DOHH2 (cell line): ENCODE measurements around the gene KLRF1.

Source experiments
- H3F3A ChIP-seq: fragments of 200-600 bp; sonication (generic), shearing (Covaris generic); 2 replicates; pipeline ENCODE4 v1.6.0; 2016; ENCODE audit warnings: antibody characterized with exemption, mild to moderate bottlenecking; ENCODE audit not compliant: control insufficient read depth, insufficient read depth
- H3K27ac ChIP-seq: fragments of 200-600 bp; sonication (generic); 2 replicates; pipeline ENCODE4 v1.5.1; 2014; ENCODE audit warnings: low read depth, mild to moderate bottlenecking, low read length, moderate library complexity
- H3K27me3 ChIP-seq: fragments of 200-600 bp; sonication (generic); 2 replicates; pipeline ENCODE4 v1.6.1; 2014; ENCODE audit warnings: mild to moderate bottlenecking, low read length, mixed read lengths; ENCODE audit not compliant: control insufficient read depth
- H3K36me3 ChIP-seq: fragments of 200-600 bp; sonication (generic); 2 replicates; pipeline ENCODE4 v1.6.1; 2014; ENCODE audit warnings: mild to moderate bottlenecking, low read length, moderate library complexity, mixed read lengths; ENCODE audit not compliant: control insufficient read depth
- H3K4me1 ChIP-seq: fragments of 200-600 bp; sonication (generic); 2 replicates; pipeline ENCODE4 v1.6.1; 2014; ENCODE audit warnings: mild to moderate bottlenecking, low read length, mixed read lengths; ENCODE audit not compliant: control insufficient read depth
- H3K4me2 ChIP-seq: fragments of 200-600 bp; sonication (generic); 2 replicates; pipeline ENCODE4 v1.6.0; 2014; ENCODE audit warnings: mild to moderate bottlenecking, low read length, moderate library complexity
- H3K4me3 ChIP-seq: fragments of 200-600 bp; sonication (generic); 2 replicates; pipeline ENCODE4 v1.5.1; 2014; ENCODE audit warnings: mild to moderate bottlenecking, low read length, mixed read lengths
- H3K79me2 ChIP-seq: fragments of 200-600 bp; sonication (generic); 2 replicates; pipeline ENCODE4 v1.6.1; 2014; ENCODE audit warnings: mild to moderate bottlenecking, low read length, mixed read lengths; ENCODE audit not compliant: control insufficient read depth
- H3K9me2 ChIP-seq: fragments of 200-600 bp; sonication (generic); replicated peaks from 2 replicates; pipeline ENCODE4 v1.6.1; 2014; ENCODE audit warnings: mild to moderate bottlenecking, low read length, mixed read lengths; ENCODE audit not compliant: control insufficient read depth
- H3K9me3 ChIP-seq: fragments of 200-600 bp; sonication (generic); 2 replicates; pipeline ENCODE4 v1.6.1; 2014; ENCODE audit warnings: antibody characterized with exemption, low read length, mixed read lengths; ENCODE audit not compliant: control insufficient read depth, insufficient read depth
- H4K20me1 ChIP-seq: fragments of 200-600 bp; sonication (generic); 2 replicates; pipeline ENCODE4 v1.6.0; 2014; ENCODE audit warnings: low read depth, mild to moderate bottlenecking, antibody characterized with exemption, low read length, moderate library complexity; ENCODE audit not compliant: control insufficient read depth, insufficient read depth
- CTCF ChIP-seq: fragments of 200-600 bp; sonication (generic); IDR thresholded peaks from one replicate; pipeline ENCODE4 v1.5.1; 2014; ENCODE audit warnings: antibody characterized with exemption, mild to moderate bottlenecking, low read depth, low read length; ENCODE audit not compliant: poor library complexity, severe bottlenecking
- EZH2phosphoT487 ChIP-seq: fragments of 200-600 bp; sonication (generic); IDR thresholded peaks from 2 replicates; pipeline ENCODE4 v1.6.1; 2017; ENCODE audit warnings: borderline replicate concordance, mild to moderate bottlenecking, antibody characterized with exemption, low read length, moderate library complexity, mixed read lengths

Gene KLRF1

GRCh38 chr12:9866860-9867269 is 39.6 kb downstream of the KLRF1 start:
- Histone ChIP-seq H3K36me3 (no peaks in the 10 kb centered on the region), H3F3A (no peaks in the 10 kb centered on the region), H3K4me2 (0 out of 2 replicates have a peak overlapping the region, but pooled peaks have one; percentile 7), H3K27ac (no peak overlapping the region), H4K20me1 (no peaks in the 10 kb centered on the region), H3K4me3 (no peak overlapping the region), H3K9me3 (no peaks in the 10 kb centered on the region), H3K79me2 (no peaks in the 10 kb centered on the region), H3K27me3 (peaks cover 19% of the 10 kb centered on the region), H3K9me2 (no peaks in the 10 kb centered on the region), H3K4me1 (peaks cover 22% of the 10 kb centered on the region)
- no peak for TF ChIP-seq EZH2phosphoT487
- no peak for TF ChIP-seq CTCF

- Histone ChIP-seq H3K79me2 (no peaks in the 10 kb centered on the region), H3K4me2 (no peak overlapping the region)
Measured at GRCh38 chr12:9867531-9867930, 40.2 kb downstream of the KLRF1 start.

GRCh38 chr12:9868311-9868801 is 41.1 kb downstream of the KLRF1 start:
- Histone ChIP-seq H3K9me3 (no peaks in the 10 kb centered on the region), H3K4me1 (peaks cover 22% of the 10 kb centered on the region), H3F3A (no peaks in the 10 kb centered on the region), H3K79me2 (no peaks in the 10 kb centered on the region), H3K4me2 (peak overlapping the region; percentile 68), H3K9me2 (no peaks in the 10 kb centered on the region), H3K27me3 (peaks cover 19% of the 10 kb centered on the region), H4K20me1 (no peaks in the 10 kb centered on the region), H3K27ac (no peak overlapping the region), H3K4me3 (peak overlapping the region; percentile 64; the same call in 1 of the 2 replicates), H3K36me3 (no peaks in the 10 kb centered on the region)
- TF ChIP-seq EZH2phosphoT487 = no peak
- TF ChIP-seq CTCF = no peak

More at GRCh38 chr12:9867531-9867930, 40.2 kb downstream of the KLRF1 start:
- Histone ChIP-seq H3K27me3 (peaks cover 19% of the 10 kb centered on the region), H3K4me1 (peaks cover 22% of the 10 kb centered on the region), H4K20me1 (no peaks in the 10 kb centered on the region), H3K36me3 (no peaks in the 10 kb centered on the region), H3K9me3 (no peaks in the 10 kb centered on the region), H3K9me2 (no peaks in the 10 kb centered on the region), H3K27ac (no peak overlapping the region), H3F3A (no peaks in the 10 kb centered on the region), H3K4me3 (no peak overlapping the region)
- TF ChIP-seq CTCF = no peak
- TF ChIP-seq EZH2phosphoT487 = no peak
